H1 (cell line): Measurements from ENCODE around the gene JMJD8. TPM values are rescaled to one million over a fixed set of nuclear protein-coding genes. Genes with fewer than 3 reads are reported as not detected.

ENCODE experiments used
- CTCF ChIA-PET: fragments of 300-600 bp; sonication (Branson Sonifier 250); formaldehyde crosslinking; loops from one replicate; lab custom pipeline; 2021; ENCODE audit not compliant: partially characterized antibody; lab: Charles Lee
- POLR2A ChIA-PET: fragments of 300-600 bp; sonication (Branson Sonifier 250); formaldehyde crosslinking; loops from one replicate; lab custom pipeline; 2021; ENCODE audit warnings: inconsistent platforms; ENCODE audit not compliant: partially characterized antibody; lab: Charles Lee
- DNase-seq, 2 experiments: peaks; one replicate each; pipeline versions ENCODE4 v3.0.0 to v3.0.0-alpha.2; 2010 to 2022; ENCODE audit warnings: low spot score in 2 of 2, low read depth in 1 of 2, mixed read lengths in 1 of 2
- FAIRE-seq: peaks from 2 replicates; lab custom pipeline; 2011; peaks lifted over from hg19 to GRCh38; lab: Jason Lieb, UNC
- H2AFZ ChIP-seq: 2 replicates; pipeline ENCODE4 v1.8.1; 2012; ENCODE audit warnings: low read length, inconsistent platforms
- H2AK5ac ChIP-seq: 2 replicates; pipeline ENCODE4 v1.6.1; 2013; ENCODE audit warnings: low read depth, low read length
- H2BK120ac ChIP-seq: replicated peaks from 2 replicates; pipeline ENCODE3; 2013; ENCODE audit warnings: low read depth, low read length, inconsistent platforms
- H2BK12ac ChIP-seq: 2 replicates; pipeline ENCODE4 v1.6.1; 2013; ENCODE audit warnings: low read depth, low read length
- H2BK15ac ChIP-seq: 2 replicates; pipeline ENCODE4 v1.6.1; 2013; ENCODE audit warnings: low read length
- H2BK20ac ChIP-seq: 2 replicates; pipeline ENCODE4 v1.6.1; 2013; ENCODE audit warnings: low read length
- H2BK5ac ChIP-seq: 2 replicates; pipeline ENCODE4 v1.6.1; 2013; ENCODE audit warnings: low read depth, low read length
- H3K14ac ChIP-seq: 2 replicates; pipeline ENCODE4 v1.6.1; 2013; ENCODE audit warnings: inconsistent platforms; ENCODE audit not compliant: insufficient read length
- H3K18ac ChIP-seq: 2 replicates; pipeline ENCODE4 v1.6.1; 2013; ENCODE audit warnings: low read length; ENCODE audit errors: extremely low read depth
- H3K23ac ChIP-seq: 2 replicates; pipeline ENCODE4 v1.6.1; 2013; ENCODE audit warnings: inconsistent platforms; ENCODE audit not compliant: insufficient read length
- H3K23me2 ChIP-seq: 2 replicates; pipeline ENCODE4 v1.6.1; 2013; ENCODE audit warnings: low read depth, low read length
- H3K27ac ChIP-seq: 2 replicates; pipeline ENCODE4 v1.6.1; 2011; ENCODE audit warnings: low read depth, low read length, inconsistent platforms
- H3K27me3 ChIP-seq, 4 experiments: replicated peaks in 1 of 4; 1 replicate in 1 of 4; 2 replicates in 3 of 4; pipeline versions ENCODE4 v1.6.1 to v1.8.1; 2011 to 2013; ENCODE audit warnings: low read length in 3 of 4, mild to moderate bottlenecking in 3 of 4, inconsistent platforms in 2 of 4, mixed read lengths in 2 of 4, moderate library complexity in 1 of 4; ENCODE audit not compliant: control insufficient read depth in 3 of 4, insufficient read depth in 3 of 4; ENCODE audit errors: extremely low read depth in 1 of 4
- H3K36me3 ChIP-seq, 4 experiments: 2 replicates each; pipeline versions ENCODE4 v1.6.1 to v1.8.1; 2011 to 2013; ENCODE audit warnings: mild to moderate bottlenecking in 4 of 4, low read length in 3 of 4, moderate library complexity in 2 of 4, control low read depth in 1 of 4, inconsistent platforms in 1 of 4; ENCODE audit not compliant: insufficient read depth in 4 of 4, control insufficient read depth in 2 of 4
- H3K4ac ChIP-seq: replicated peaks from 2 replicates; pipeline ENCODE3; 2013; ENCODE audit warnings: low read length, low read depth, mixed read lengths, inconsistent platforms; ENCODE audit not compliant: insufficient read length
- H3K4me1 ChIP-seq, 4 experiments: replicated peaks in 1 of 4; 1 replicate in 1 of 4; 2 replicates in 3 of 4; pipeline versions ENCODE4 v1.6.1 to v1.8.1; 2011 to 2013; ENCODE audit warnings: low read length in 3 of 4, inconsistent platforms in 2 of 4, mixed read lengths in 1 of 4; ENCODE audit not compliant: insufficient read depth in 4 of 4, control insufficient read depth in 3 of 4
- H3K4me2 ChIP-seq, 2 experiments: 2 replicates each; pipeline versions ENCODE4 v1.6.1 to v1.8.1; 2011 to 2013; ENCODE audit warnings: low read depth in 2 of 2, low read length in 2 of 2, control low read depth in 1 of 2, inconsistent platforms in 1 of 2, mild to moderate bottlenecking in 1 of 2; ENCODE audit not compliant: insufficient read depth in 1 of 2
- H3K4me3 ChIP-seq, 4 experiments: fragments of 200-600, 300-600 bp in 1 of 4; sonication (generic), shearing (Covaris generic), sonication (Bioruptor Twin) in 1 of 4; 2 replicates each; pipeline versions ENCODE4 v1.5.1 to v1.8.1; 2011 to 2016; ENCODE audit warnings: low read length in 4 of 4, low read depth in 3 of 4, control low read depth in 2 of 4, inconsistent platforms in 2 of 4, mild to moderate bottlenecking in 2 of 4, mixed read lengths in 1 of 4, moderate library complexity in 1 of 4; ENCODE audit not compliant: insufficient read depth in 2 of 4; ENCODE audit errors: extremely low read depth in 1 of 4
- H3K56ac ChIP-seq: replicated peaks from 2 replicates; pipeline ENCODE3; 2013; ENCODE audit warnings: low read depth, mild to moderate bottlenecking, mixed read lengths, low read length, inconsistent platforms; ENCODE audit not compliant: insufficient read length
- H3K79me1 ChIP-seq: 2 replicates; pipeline ENCODE4 v1.6.1; 2013; ENCODE audit warnings: low read depth, low read length, control low read depth
- H3K79me2 ChIP-seq, 2 experiments: 2 replicates each; pipeline versions ENCODE4 v1.6.1 to v1.8.1; 2012 to 2013; ENCODE audit warnings: low read length in 2 of 2, mild to moderate bottlenecking in 2 of 2, inconsistent platforms in 1 of 2; ENCODE audit not compliant: insufficient read depth in 2 of 2, control insufficient read depth in 1 of 2
- H3K9ac ChIP-seq, 4 experiments: replicated peaks in 1 of 4; 1 replicate in 1 of 4; 2 replicates in 3 of 4; pipeline versions ENCODE4 v1.6.1 to v1.8.1; 2011 to 2013; ENCODE audit warnings: low read depth in 3 of 4, low read length in 3 of 4, control low read depth in 2 of 4, mild to moderate bottlenecking in 2 of 4, moderate library complexity in 2 of 4, inconsistent platforms in 1 of 4; ENCODE audit errors: extremely low read depth in 1 of 4
- H3K9me3 ChIP-seq, 2 experiments: 2 replicates each; pipeline versions ENCODE4 v1.6.1 to v1.8.1; 2012 to 2013; ENCODE audit warnings: mild to moderate bottlenecking in 2 of 2, moderate library complexity in 2 of 2, control low read depth in 1 of 2, inconsistent platforms in 1 of 2, low read depth in 1 of 2, low read length in 1 of 2, mixed read lengths in 1 of 2; ENCODE audit not compliant: insufficient read depth in 2 of 2
- H4K20me1 ChIP-seq, 2 experiments: replicated peaks in 1 of 2; 2 replicates each; pipeline versions ENCODE3 to v1.8.1; 2011 to 2013; ENCODE audit warnings: inconsistent platforms in 2 of 2, low read length in 2 of 2, mild to moderate bottlenecking in 1 of 2; ENCODE audit not compliant: insufficient read depth in 2 of 2, control insufficient read depth in 1 of 2
- H4K5ac ChIP-seq: 2 replicates; pipeline ENCODE4 v1.6.1; 2013; ENCODE audit warnings: low read length, low read depth, mixed read lengths, inconsistent platforms; ENCODE audit not compliant: insufficient read length
- H4K8ac ChIP-seq: 2 replicates; pipeline ENCODE4 v1.8.0; 2013; ENCODE audit warnings: mild to moderate bottlenecking, moderate library complexity, low read length, inconsistent platforms; ENCODE audit not compliant: insufficient read depth; ENCODE audit errors: extremely low read depth
- H4K91ac ChIP-seq: replicated peaks from 2 replicates; pipeline ENCODE3; 2013; ENCODE audit warnings: low read length, mixed read lengths, inconsistent platforms; ENCODE audit not compliant: insufficient read length
- ASH2L ChIP-seq: fragments of 200-600, 300-600 bp; sonication (generic); IDR thresholded peaks from one replicate; pipeline ENCODE4 v1.7.1; 2017; ENCODE audit warnings: low read length
- ATF3 ChIP-seq: IDR thresholded peaks from 2 replicates; pipeline ENCODE4 v1.6.1; 2011; ENCODE audit warnings: low read depth, mild to moderate bottlenecking, low read length; ENCODE audit not compliant: insufficient read depth
- HDAC6 ChIP-seq: IDR thresholded peaks from one replicate; pipeline ENCODE4 v1.7.1; 2012; ENCODE audit warnings: low read depth, mild to moderate bottlenecking, inconsistent platforms, low read length, moderate library complexity
- PHF8 ChIP-seq: fragments of 200-600 bp; sonication (generic); conservative IDR thresholded peaks from 2 replicates; pipeline ENCODE4 v1.7.1; 2012; ENCODE audit warnings: low read depth, mild to moderate bottlenecking, inconsistent platforms, low read length, moderate library complexity
- RFX5 ChIP-seq: IDR thresholded peaks from 2 replicates; pipeline ENCODE4 v1.6.1; 2011; ENCODE audit warnings: low read depth, low read length, improper control_type of control experiment, borderline replicate concordance
- TAF1 ChIP-seq: IDR thresholded peaks from 2 replicates; pipeline ENCODE4 v1.6.1; 2011; ENCODE audit warnings: mild to moderate bottlenecking, low read depth, low read length
- TEAD4 ChIP-seq: IDR thresholded peaks from 2 replicates; pipeline ENCODE4 v1.6.1; 2012; ENCODE audit warnings: low read depth, low read length, inconsistent platforms, mixed read lengths
- YY1 ChIP-seq: IDR thresholded peaks from 2 replicates; pipeline ENCODE4 v1.6.1; 2011; ENCODE audit warnings: low read depth, mild to moderate bottlenecking, low read length
- ZNF274 ChIP-seq: IDR thresholded peaks from 2 replicates; pipeline ENCODE4 v1.7.0; 2012; ENCODE audit warnings: low read length, borderline replicate concordance; ENCODE audit errors: extremely low read depth
- WGBS, 2 experiments: shearing (Covaris generic) in 1 of 2; methylation state at CpG; one replicate each; pipeline versions ENCODE4 v1.1.6 to v1.1.7; 2013 to 2015; ENCODE audit warnings: low lambda C conversion rate in 2 of 2, mixed read lengths in 2 of 2, inconsistent platforms in 1 of 2, low coverage in 1 of 2, missing lambda C conversion rate in 1 of 2; ENCODE audit not compliant: insufficient replicate concordance in 2 of 2, insufficient coverage in 1 of 2, insufficient read length in 1 of 2; ENCODE audit errors: extremely low coverage in 1 of 2, missing lambda C conversion rate in 1 of 2; 5-methylcytosine and 5-hydroxymethylcytosine counted together
- polyA plus RNA-seq, 7 experiments: library from polyadenylated mRNA; depleted of rRNA in 3 of 7; stranded (reverse) in 5 of 7; unstranded in 2 of 7; fragments of >200 nt in 5 of 7; fragments of 200-250 nt in 2 of 7; gene quantifications; 1 replicate in 5 of 7; 2 replicates in 1 of 7; 4 replicates in 1 of 7; pipeline versions ENCODE4 v1.2.1 to v1.2.3, GENCODE V29; 2011 to 2013; ENCODE audit warnings: missing spikeins in 2 of 7, mixed read lengths in 2 of 7
- total RNA-seq: library from RNA; stranded (reverse); fragmentation: NEBNext Ultra II Directional; extraction: Animal tissue kit (Norgen Biotek cat#: 25700); gene quantifications from 2 replicates; pipeline ENCODE4 v1.2.1, GENCODE V29; 2021

JMJD8 gene
- total and polyA plus RNA-seq, 2 of the 8 experiments (the other 6 are each of a cell fraction or from before 2014, with no cell fraction given), result 46.4 to 87.4 TPM

GRCh38 chr16:720447-720989, 36.4 kb upstream of the JMJD8 start:
- no peak for FAIRE-seq
- TF ChIP-seq TEAD4 (no peak), HDAC6 (no peak), YY1 (no peak), ASH2L (peak; percentile 28), PHF8 (no peak), ZNF274 (no peak), RFX5 (no peak), TAF1 (no peak), ATF3 (no peak)

More at GRCh38 chr16:720447-720989, 36.4 kb upstream of the JMJD8 start:
- ChIA-PET POLR2A (interaction anchor here (0.6 to 23.0 kb wide), 27 partner anchors 4 to 134 kb away, joined by 3 to 353 read pairs (median 5); partner anchors contain the start of genes ANTKMT, CCDC78, CHTF18 and CIAO3), CTCF (interaction anchor here (0.7 to 35.8 kb wide), 8 partner anchors 3 to 328 kb away, joined by 3 to 977 read pairs (median 6); partner anchors contain the start of genes ANTKMT, CCDC78, CHTF18 and CIAO3)
- Histone ChIP-seq H3K4ac (peak overlapping the region; percentile 96), H4K8ac (peak overlapping the region; percentile 93), H4K5ac (peak overlapping the region; percentile 83), H3K79me2 (no peaks in the 10 kb centered on the region), H2AFZ (no peak overlapping the region), H3K27me3 (peaks cover 0 to 26% (median 10%) of the 10 kb centered on the region in 4 experiments; a peak in 4 of 7 replicates), H3K9ac (peak overlapping the region; percentile 42 to 88 (median 80)), H3K79me1 (no peaks in the 10 kb centered on the region), H2AK5ac (no peak overlapping the region), H3K36me3 (peaks cover 0 to 6% (median 0%) of the 10 kb centered on the region in 4 experiments; a peak in 1 of 8 replicates), H3K18ac (peak overlapping the region; percentile 90; the same call in 1 of the 2 replicates), H3K27ac (peak overlapping the region; percentile 89; the same call in 1 of the 2 replicates), H2BK120ac (no peak overlapping the region), H3K9me3 (no peaks in the 10 kb centered on the region; a peak in 1 of 4 replicates), H2BK15ac (no peak overlapping the region), H3K4me3 (peak overlapping the region; percentile 75 to 77 (median 76)), H3K23me2 (peaks cover 12% of the 10 kb centered on the region; the same call in 1 of the 2 replicates), H2BK5ac (peak overlapping the region; percentile 95), H4K20me1 (peaks cover 6 to 19% of the 10 kb centered on the region in 2 experiments), H3K23ac (no peak overlapping the region), H3K4me1 (peaks cover 0 to 26% (median 17%) of the 10 kb centered on the region in 4 experiments; a peak in 5 of 7 replicates), H3K4me2 (peak overlapping the region; percentile 76 to 83), H3K56ac (peak overlapping the region; percentile 95), H2BK20ac (no peak overlapping the region), H3K14ac (no peak overlapping the region), H4K91ac (peak overlapping the region; percentile 91), H2BK12ac (no peak overlapping the region; the same call in 1 of the 2 replicates)
- 0% methylated on average over 34 of the region's 38 CpGs; no CpG with 5 or more reads in 1 of the 2 experiments for WGBS, 2 experiments
- no peak for DNase-seq
